ENCODE data around the gene ZNF285. TPM values are rescaled to one million over a fixed set of nuclear protein-coding genes. Genes with fewer than 3 reads are reported as not detected.

The ZNF285 gene
- total and polyA plus RNA-seq, 2 of the 8 experiments (the other 6 are each of a cell fraction or from before 2014, with no cell fraction given), result 0.83 to 2.5 TPM

DNA sequence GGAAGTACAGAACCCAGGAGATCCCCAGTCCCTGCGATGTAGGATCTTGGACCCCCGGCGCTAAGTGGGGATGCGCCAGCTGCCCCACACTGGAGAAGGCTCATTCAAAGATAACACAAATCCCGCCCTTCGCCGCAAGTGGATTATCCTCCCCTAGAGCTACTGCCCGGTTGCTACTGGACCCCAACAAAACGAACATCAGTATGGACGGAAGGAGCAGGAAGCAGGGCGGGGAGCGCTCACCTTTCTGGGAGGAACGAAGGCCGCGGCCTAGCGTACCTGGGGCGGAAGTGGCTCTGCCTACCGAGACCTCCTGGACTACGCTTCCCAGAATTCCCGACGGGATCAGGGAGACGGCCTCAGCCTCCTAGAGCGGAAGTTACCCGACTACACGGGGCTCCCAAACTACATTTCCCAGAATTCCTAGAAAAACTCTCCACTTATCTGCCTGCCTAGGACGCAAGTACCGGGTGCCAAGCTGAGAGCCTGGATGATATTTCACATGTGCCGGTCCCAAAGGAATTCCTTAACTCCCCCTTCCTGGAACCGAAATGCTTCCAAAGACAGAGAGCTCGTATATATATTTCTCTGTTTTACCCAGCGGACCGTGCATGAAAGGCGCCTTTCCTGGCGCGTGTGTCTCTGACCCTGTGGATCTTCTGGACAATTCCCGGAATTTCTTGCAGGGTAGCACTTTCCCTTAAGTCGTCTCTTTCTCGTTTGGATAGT, 44.9 kb downstream of the ZNF285 start, which contains the start of gene ZNF112 (continued):
- TF ChIP-seq KDM4A (IDR thresholded peaks at IDR 0.05; ENCODE audit: low read depth, low read length, severe bottlenecking) (peak; percentile 18), SAP30 (IDR thresholded peaks at IDR 0.05; ENCODE audit: insufficient read depth, insufficient replicate concordance, low read length) (no peak), SP2 (IDR thresholded peaks at IDR 0.05; ENCODE audit: low read length) (no peak), ATF2 (IDR thresholded peaks at IDR 0.05; ENCODE audit: low read length) (no peak), NANOG (IDR thresholded peaks at IDR 0.05; ENCODE audit: insufficient read depth, low read depth, low read length, poor library complexity, severe bottlenecking) (no peak), SIX5 (IDR thresholded peaks at IDR 0.05; ENCODE audit: low read depth, low read length) (peak; percentile 95), POLR2A (IDR thresholded peaks at IDR 0.05; ENCODE audit: control extremely low read depth in 1 of 2, low read depth in 2 of 2, low read length in 2 of 2) (peak in 1 of 2 experiments; percentile 73; a peak in 2 of 3 replicates), POU5F1 (IDR thresholded peaks at IDR 0.05; ENCODE audit: low read depth, low read length) (no peak), POLR2AphosphoS5 (IDR thresholded peaks at IDR 0.05; ENCODE audit: low read depth, low read length) (peak; percentile 69; the same call in 1 of the 2 replicates), GABPA (IDR thresholded peaks at IDR 0.05; ENCODE audit: borderline replicate concordance, insufficient read depth, low read length) (peak; percentile 90), CREB1 (IDR thresholded peaks at IDR 0.05) (peak; percentile 38; the same call in 1 of the 2 replicates), PHF8 (conservative IDR thresholded peaks at IDR 0.05; ENCODE audit: low read depth, low read length) (peak; percentile 35; the same call in 1 of the 2 replicates)
- TF ChIP-seq, protein P1, sequence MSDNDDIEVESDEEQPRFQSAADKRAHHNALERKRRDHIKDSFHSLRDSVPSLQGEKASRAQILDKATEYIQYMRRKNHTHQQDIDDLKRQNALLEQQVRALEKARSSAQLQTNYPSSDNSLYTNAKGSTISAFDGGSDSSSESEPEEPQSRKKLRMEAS (IDR thresholded peaks at IDR 0.05), result no peak
